GM10248 (cell line): Measurements from ENCODE around the gene MYL10.

Source experiments
- CTCF ChIA-PET: fragments of 300-600 bp; sonication (Branson Sonifier 250); formaldehyde crosslinking; extraction: SDS; loops from one replicate; lab custom pipeline; 2021; ENCODE audit warnings: antibody characterized with exemption; lab: Yijun Ruan, JAX
- POLR2A ChIA-PET: fragments of 350-650 bp; sonication (Branson Sonifier 250); formaldehyde crosslinking; extraction: SDS; loops from one replicate; lab custom pipeline; 2020; ENCODE audit warnings: antibody characterized with exemption; lab: Yijun Ruan, JAX
- DNase-seq: peaks from one replicate; pipeline ENCODE4 v3.0.0; 2012; ENCODE audit errors: extremely low spot score
- CTCF ChIP-seq: IDR thresholded peaks from 2 replicates; pipeline ENCODE4 v1.5.1; 2012; ENCODE audit warnings: mild to moderate bottlenecking, low read depth; ENCODE audit errors: extremely low read depth, missing control alignments, control extremely low read depth

MYL10 gene

GRCh38 chr7:101667920-101668319 lies 38.8 kb upstream of the MYL10 start:
- TF ChIP-seq CTCF, result no peak
- CTCF ChIA-PET, result interaction anchor here (1.3 to 2.3 kb wide), 2 partner anchors 14 to 18 kb away, joined by 5 to 8 read pairs; no protein-coding TSS in a partner anchor
- POLR2A ChIA-PET, result no interaction called here
- DNase-seq, result no peak

DNA sequence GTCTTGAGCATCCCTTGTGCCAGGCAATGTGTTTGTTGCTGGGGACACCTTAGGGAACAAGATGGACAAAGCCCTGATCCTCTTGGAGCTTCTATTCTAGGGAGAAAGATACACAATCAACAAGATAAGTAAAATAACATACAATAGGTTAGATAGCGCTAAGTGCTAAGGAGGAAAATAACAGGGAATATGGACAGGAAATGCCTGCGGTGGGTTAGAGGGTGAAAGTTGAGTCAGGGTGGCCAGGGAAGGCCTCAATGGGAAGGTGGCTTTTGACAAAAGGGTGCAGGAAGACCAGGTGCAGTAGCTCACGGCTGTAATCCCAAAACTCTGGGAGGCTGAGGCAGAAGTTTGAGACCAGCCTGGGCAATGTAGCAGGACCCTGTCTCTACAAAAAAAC lies 38.3 kb upstream of the MYL10 start:
- TF ChIP-seq CTCF, result no peak
- no peak for DNase-seq
- ChIA-PET POLR2A (no interaction called here), CTCF (interaction anchor here (0.8 to 2.3 kb wide), 3 partner anchors 14 to 19 kb away, joined by 3 to 8 read pairs (median 5); no protein-coding TSS in a partner anchor)

DNA sequence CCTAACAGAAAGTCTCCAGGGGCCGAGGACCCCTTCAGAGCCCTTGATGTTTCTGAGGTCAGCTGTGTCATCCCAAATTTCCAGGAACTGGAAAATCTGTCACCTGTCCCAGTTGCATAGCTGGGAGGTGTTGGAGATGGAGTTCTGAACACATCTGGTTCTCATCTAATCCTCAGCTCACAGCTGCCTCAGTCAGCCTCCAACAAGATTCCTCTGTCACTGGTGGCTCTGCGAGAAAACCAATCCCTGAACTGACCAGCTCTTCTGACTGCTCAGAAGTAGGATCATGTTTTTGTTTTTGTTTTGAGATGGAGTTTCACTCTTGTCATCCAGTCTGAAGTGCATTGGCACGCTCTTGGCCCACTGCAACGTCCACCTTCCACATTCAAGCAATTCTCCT lies 37.6 kb upstream of the MYL10 start:
- DNase-seq, result no peak
- POLR2A ChIA-PET, result no interaction called here
- no peak for TF ChIP-seq CTCF

DNA sequence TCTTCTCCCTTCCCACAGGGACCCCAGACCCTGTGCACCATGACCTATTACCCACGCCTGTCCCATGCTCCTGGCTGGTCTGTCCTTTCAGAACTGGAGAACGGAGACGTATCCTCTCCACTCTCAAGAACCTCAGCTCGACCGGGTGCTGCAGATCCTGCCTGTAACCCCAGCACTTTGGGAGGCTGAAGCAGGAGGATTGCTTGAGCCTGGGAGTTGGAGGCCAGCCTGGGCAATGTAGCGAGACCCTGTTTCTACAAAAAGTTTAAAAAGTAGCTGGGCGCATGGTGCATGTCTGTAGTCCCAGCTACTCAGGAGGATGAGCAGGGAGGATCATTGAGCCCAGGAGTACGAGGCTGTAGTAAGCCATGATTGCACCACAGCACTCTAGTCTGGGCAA lies 37.2 kb upstream of the MYL10 start:
- ChIA-PET POLR2A (no interaction called here), CTCF (no interaction called here)
- no peak for DNase-seq
- TF ChIP-seq CTCF, result no peak

More for the DNA sequence above, 37.6 kb upstream of the MYL10 start:
- CTCF ChIA-PET, result interaction anchor here (0.8 to 2.3 kb wide), 2 partner anchors 15 to 16 kb away, joined by 3 to 8 read pairs; no protein-coding TSS in a partner anchor

DNA sequence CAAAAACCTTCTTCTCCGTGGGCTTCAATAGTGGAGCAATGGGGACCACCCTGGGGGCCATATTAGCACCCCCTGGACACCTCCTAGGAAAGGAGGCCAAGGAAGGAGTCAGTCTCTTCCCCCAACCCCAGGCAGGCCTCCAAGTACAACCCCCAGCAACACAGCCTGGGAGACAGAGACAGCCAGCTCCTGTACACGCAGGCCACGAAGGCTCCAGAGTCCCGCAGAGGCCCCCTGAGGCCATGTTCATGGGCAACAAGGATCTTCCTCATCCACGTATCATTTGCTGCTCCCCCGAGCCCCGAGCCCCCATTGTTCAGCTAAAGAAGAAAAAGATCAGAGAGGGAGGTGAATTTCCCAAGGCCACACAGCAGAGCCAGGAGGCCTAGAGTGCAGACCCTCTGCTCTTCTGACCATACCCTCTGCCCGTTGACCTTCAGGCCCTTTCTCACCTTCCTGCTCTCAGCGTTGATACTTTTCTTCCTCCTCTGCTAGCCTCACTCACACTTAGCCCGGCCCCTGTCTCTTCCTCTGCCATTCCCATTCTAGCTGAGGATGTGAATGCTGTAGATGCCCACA lies 35.9 kb upstream of the MYL10 start:
- CTCF ChIA-PET, result no interaction called here
- no peak for DNase-seq
- POLR2A ChIA-PET, result no interaction called here
- no peak for TF ChIP-seq CTCF

DNA sequence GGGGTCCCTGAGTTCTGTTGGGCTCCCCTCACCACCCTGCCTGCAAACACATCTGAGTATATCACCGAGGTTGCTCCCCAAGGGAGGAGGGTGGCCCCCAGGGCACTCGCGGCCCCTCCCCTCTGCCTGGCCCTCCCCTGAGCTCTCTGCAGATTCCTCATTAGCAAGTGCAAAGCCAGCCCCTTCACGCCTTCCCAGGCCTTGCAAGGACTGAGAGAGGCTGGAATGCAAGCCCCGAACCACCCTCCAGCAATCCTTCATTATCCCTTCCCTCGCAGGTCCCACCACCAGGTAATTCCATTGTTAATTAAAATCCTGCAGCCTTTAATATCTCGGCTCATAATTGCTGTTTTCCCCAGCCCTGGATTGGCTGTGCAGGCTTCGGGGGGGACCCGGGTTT lies 35.3 kb upstream of the MYL10 start:
- CTCF ChIA-PET, result no interaction called here

More for the DNA sequence above, 35.3 kb upstream of the MYL10 start:
- POLR2A ChIA-PET, result no interaction called here
- no peak for TF ChIP-seq CTCF
- DNase-seq, result no peak
